CD4-positive, CD25-positive, alpha-beta regulatory T cell (primary cell): Measurements from ENCODE around the gene OXSM. TPM values are rescaled to one million over a fixed set of nuclear protein-coding genes. Genes with fewer than 3 reads are reported as not detected.

Experiments used
- ATAC-seq, 2 donors: fragments of 150-1000 bp; cut with Tn5 transposase; one replicate each; pipeline ENCODE4 v1.10.0; 2021; ENCODE audit warnings: low read depth in 2 of 2, moderate number of reproducible peaks in 2 of 2, moderate library complexity in 1 of 2
- DNase-seq, 3 donors: peaks; one replicate each; pipeline versions ENCODE4 v3.0.0 to v3.0.0-alpha.2; 2012 to 2022; ENCODE audit warnings: mixed read lengths in 1 of 3
- H3K27ac ChIP-seq: one replicate; pipeline ENCODE4 v1.7.0; 2013; ENCODE audit warnings: mild to moderate bottlenecking, low read length; ENCODE audit not compliant: insufficient read depth, poor library complexity, severe bottlenecking
- H3K27me3 ChIP-seq: one replicate; pipeline ENCODE4 v1.7.0; 2013; ENCODE audit warnings: low read length; ENCODE audit not compliant: control insufficient read depth, insufficient read depth
- H3K36me3 ChIP-seq: one replicate; pipeline ENCODE4 v1.7.0; 2013; ENCODE audit warnings: mild to moderate bottlenecking, low read length, moderate library complexity; ENCODE audit not compliant: control insufficient read depth, insufficient read depth
- H3K4me1 ChIP-seq: 2 replicates; pipeline ENCODE4 v1.7.0; 2013; ENCODE audit warnings: mild to moderate bottlenecking, low read length; ENCODE audit not compliant: insufficient read depth, control insufficient read depth, poor library complexity, severe bottlenecking
- H3K4me3 ChIP-seq: one replicate; pipeline ENCODE4 v1.7.0; 2013; ENCODE audit warnings: low read depth, mild to moderate bottlenecking, low read length, moderate library complexity
- H3K9me3 ChIP-seq, 2 experiments: 1 replicate in 1 of 2; 2 replicates in 1 of 2; pipeline ENCODE4 v1.7.0; 2013; ENCODE audit warnings: low read length in 2 of 2, mild to moderate bottlenecking in 1 of 2, moderate library complexity in 1 of 2; ENCODE audit not compliant: control insufficient read depth in 2 of 2
- H3K27ac Mint-ChIP-seq, 3 donors: one replicate each; pipeline ENCODE4 v1.8.0; 2020 to 2022; ENCODE audit warnings: mild to moderate bottlenecking in 3 of 3, mixed read lengths in 3 of 3, moderate library complexity in 2 of 3
- H3K27me3 Mint-ChIP-seq: one replicate; pipeline ENCODE4 v1.8.0; 2022; ENCODE audit warnings: mild to moderate bottlenecking, mixed read lengths
- H3K36me3 Mint-ChIP-seq: one replicate; pipeline ENCODE4 v1.8.0; 2020; ENCODE audit warnings: mixed read lengths
- H3K4me1 Mint-ChIP-seq, 4 donors: one replicate each; pipeline ENCODE4 v1.8.0; 2020 to 2022; ENCODE audit warnings: mixed read lengths in 4 of 4, mild to moderate bottlenecking in 1 of 4
- H3K4me3 Mint-ChIP-seq, 4 donors: one replicate each; pipeline ENCODE4 v1.8.0; 2020 to 2022; ENCODE audit warnings: mild to moderate bottlenecking in 4 of 4, mixed read lengths in 4 of 4, moderate library complexity in 3 of 4
- H3K9me3 Mint-ChIP-seq, 7 donors: one replicate each; pipeline ENCODE4 v1.8.0; 2020 to 2022; ENCODE audit warnings: mixed read lengths in 7 of 7, mild to moderate bottlenecking in 3 of 7, moderate library complexity in 2 of 7
- polyA plus RNA-seq, 4 donors: library from polyadenylated mRNA; unstranded; fragments of 300-500 nt; fragmentation: Illumina TruSeq; gene quantifications; one replicate each; pipeline ENCODE4 v1.2.3, GENCODE V29; 2021
- total RNA-seq: library from RNA; stranded (reverse); gene quantifications from one replicate; pipeline ENCODE4 v1.2.3, GENCODE V29; 2022

The OXSM gene
- total and polyA plus RNA-seq, 5 donors from 2014 or later = 6.6 to 17.4 (median 14.2) TPM

- Mint-ChIP-seq H3K36me3 (no peaks in the 10 kb centered on the region), H3K4me3 (no peak overlapping the region), H3K4me1 (peaks cover 6 to 8% (median 7%) of the 10 kb centered on the region in 4 donors), H3K9me3 (no peaks in the 10 kb centered on the region), H3K27me3 (peaks cover 14% of the 10 kb centered on the region), H3K27ac (no peak overlapping the region)
- H3K36me3 ChIP-seq = no peaks in the 10 kb centered on the region
- no peak overlapping the region for H3K27ac ChIP-seq
- no peaks in the 10 kb centered on the region for H3K9me3 ChIP-seq
- no peak for DNase-seq
- H3K4me1 ChIP-seq = no peaks in the 10 kb centered on the region
- H3K4me3 ChIP-seq = no peak overlapping the region
- H3K27me3 ChIP-seq = peaks cover 14% of the 10 kb centered on the region
- no peak for ATAC-seq
Observed at GRCh38 chr3:25821746-25822573, 32.1 kb downstream of the OXSM start.

GRCh38 chr3:25823314-25823713 lies 33.4 kb downstream of the OXSM start:
- no peak overlapping the region for H3K27ac ChIP-seq
- Mint-ChIP-seq H3K4me1 (peaks cover 6 to 8% (median 7%) of the 10 kb centered on the region in 4 donors), H3K9me3 (no peaks in the 10 kb centered on the region), H3K27ac (no peak overlapping the region), H3K27me3 (peaks cover 10% of the 10 kb centered on the region), H3K4me3 (no peak overlapping the region), H3K36me3 (no peaks in the 10 kb centered on the region)
- ATAC-seq = no peak
- peaks cover 5% of the 10 kb centered on the region for H3K27me3 ChIP-seq
- H3K9me3 ChIP-seq = no peaks in the 10 kb centered on the region
- no peak overlapping the region for H3K4me3 ChIP-seq
- DNase-seq = no peak
- H3K4me1 ChIP-seq = no peaks in the 10 kb centered on the region
- no peaks in the 10 kb centered on the region for H3K36me3 ChIP-seq

- Histone ChIP-seq H3K4me1 (no peaks in the 10 kb centered on the region), H3K27ac (no peak overlapping the region), H3K9me3 (no peaks in the 10 kb centered on the region), H3K4me3 (no peak overlapping the region), H3K27me3 (peaks cover 3% of the 10 kb centered on the region), H3K36me3 (no peaks in the 10 kb centered on the region)
- Mint-ChIP-seq H3K4me3 (no peak overlapping the region), H3K4me1 (peaks cover 6 to 8% (median 7%) of the 10 kb centered on the region in 4 donors), H3K36me3 (no peaks in the 10 kb centered on the region), H3K27ac (no peak overlapping the region), H3K27me3 (peaks cover 14% of the 10 kb centered on the region), H3K9me3 (peaks cover 0 to 2% (median 0%) of the 10 kb centered on the region in 7 donors)
- no peak for ATAC-seq
- DNase-seq = no peak
Observed at GRCh38 chr3:25826510-25826909, 36.6 kb downstream of the OXSM start.

GRCh38 chr3:25830373-25831280 lies 40.7 kb downstream of the OXSM start:
- H3K9me3 ChIP-seq = no peaks in the 10 kb centered on the region
- H3K4me1 Mint-ChIP-seq = peaks cover 6 to 8% (median 7%) of the 10 kb centered on the region in 4 donors
- no peaks in the 10 kb centered on the region for H3K36me3 Mint-ChIP-seq
- no peaks in the 10 kb centered on the region for H3K4me1 ChIP-seq
- no peak overlapping the region for H3K4me3 ChIP-seq
- DNase-seq (no peak), ATAC-seq (no peak)
- no peak overlapping the region for H3K27ac Mint-ChIP-seq
- no peak overlapping the region for H3K4me3 Mint-ChIP-seq
- no peak overlapping the region for H3K27ac ChIP-seq
- peaks cover 0 to 2% (median 0%) of the 10 kb centered on the region in 7 donors for H3K9me3 Mint-ChIP-seq
- H3K36me3 ChIP-seq = no peaks in the 10 kb centered on the region
- peaks cover 3% of the 10 kb centered on the region for H3K27me3 ChIP-seq
- peaks cover 24% of the 10 kb centered on the region for H3K27me3 Mint-ChIP-seq

- Histone ChIP-seq H3K4me3 (no peak overlapping the region), H3K27ac (no peak overlapping the region), H3K4me1 (no peaks in the 10 kb centered on the region), H3K9me3 (no peaks in the 10 kb centered on the region), H3K27me3 (peaks cover 3% of the 10 kb centered on the region), H3K36me3 (no peaks in the 10 kb centered on the region)
- no peak overlapping the region for H3K4me3 Mint-ChIP-seq
- no peak overlapping the region for H3K27ac Mint-ChIP-seq
- peaks cover 0 to 3% (median 0%) of the 10 kb centered on the region in 7 donors for H3K9me3 Mint-ChIP-seq
- ATAC-seq (no peak), DNase-seq (peak in 1 of 3 donors; percentile 21)
- H3K27me3 Mint-ChIP-seq = peaks cover 23% of the 10 kb centered on the region
- no peaks in the 10 kb centered on the region for H3K36me3 Mint-ChIP-seq
- H3K4me1 Mint-ChIP-seq = peaks cover 0 to under 1% (median 0%) of the 10 kb centered on the region in 4 donors
Observed at GRCh38 chr3:25831578-25831977, 41.7 kb downstream of the OXSM start.

- Histone ChIP-seq H3K36me3 (no peaks in the 10 kb centered on the region), H3K27me3 (peaks cover 3% of the 10 kb centered on the region), H3K4me3 (no peak overlapping the region), H3K27ac (no peak overlapping the region), H3K9me3 (peaks cover 0 to 6% of the 10 kb centered on the region in 2 experiments), H3K4me1 (no peaks in the 10 kb centered on the region)
- DNase-seq = no peak
- no peak for ATAC-seq
- H3K36me3 Mint-ChIP-seq = no peaks in the 10 kb centered on the region
- H3K27ac Mint-ChIP-seq = no peak overlapping the region
- peaks cover 0 to 2% (median 0%) of the 10 kb centered on the region in 4 donors for H3K4me1 Mint-ChIP-seq
- H3K27me3 Mint-ChIP-seq = peaks cover 31% of the 10 kb centered on the region
- H3K9me3 Mint-ChIP-seq = peaks cover 0 to 4% (median 0%) of the 10 kb centered on the region in 7 donors
- H3K4me3 Mint-ChIP-seq = no peak overlapping the region
Observed at GRCh38 chr3:25834346-25834745, 44.5 kb downstream of the OXSM start.

GRCh38 chr3:25836579-25836978 lies 46.7 kb downstream of the OXSM start:
- Mint-ChIP-seq H3K4me1 (peaks cover 0 to 2% (median 0%) of the 10 kb centered on the region in 4 donors), H3K4me3 (no peak overlapping the region), H3K9me3 (peaks cover 0 to 4% (median 0%) of the 10 kb centered on the region in 7 donors), H3K27me3 (peaks cover 24% of the 10 kb centered on the region), H3K36me3 (no peaks in the 10 kb centered on the region), H3K27ac (no peak overlapping the region)
- H3K9me3 ChIP-seq = peaks cover 0 to 6% of the 10 kb centered on the region in 2 experiments
- no peak overlapping the region for H3K27ac ChIP-seq
- no peaks in the 10 kb centered on the region for H3K36me3 ChIP-seq
- peaks cover 4% of the 10 kb centered on the region for H3K27me3 ChIP-seq
- no peak for DNase-seq
- no peak for ATAC-seq
- H3K4me3 ChIP-seq = no peak overlapping the region
- H3K4me1 ChIP-seq = no peaks in the 10 kb centered on the region
